NCI-H1930 (cell line): ENCODE measurements around the gene ANKRD13C.
"Not testable (repeated sequence)": the region's sequence is repeated elsewhere in the genome, so short reads cannot be mapped to it uniquely, and the experiment has no call there.

Experiments
- DNase-seq, 2 experiments: peaks; one replicate each; lab custom pipeline; 2025; lab: John Stamatoyannopoulos, UW

The ANKRD13C gene

GRCh38 chr1:70358921-70359564, 4.5 kb upstream of the ANKRD13C start:
- no peak for DNase-seq

GRCh38 chr1:70355920-70356319, 1.4 kb upstream of the ANKRD13C start:
- no peak for DNase-seq

GRCh38 chr1:70355111-70355407, 537 bp upstream of the ANKRD13C start:
- no peak for DNase-seq

- no peak for DNase-seq
Measured at GRCh38 chr1:70353601-70354331, 756 bp downstream of the ANKRD13C start.

- no peak for DNase-seq
Measured at GRCh38 chr1:70353044-70353443, 1.5 kb downstream of the ANKRD13C start.

- not testable (repeated sequence) for DNase-seq
Measured at GRCh38 chr1:70349799-70350198, 4.7 kb downstream of the ANKRD13C start.

- no peak for DNase-seq
Measured at GRCh38 chr1:70348399-70349165, 5.9 kb downstream of the ANKRD13C start.

GRCh38 chr1:70339644-70340043, 14.9 kb downstream of the ANKRD13C start:
- not testable (repeated sequence) for DNase-seq

- no peak for DNase-seq
Measured at GRCh38 chr1:70336050-70336449, 18.5 kb downstream of the ANKRD13C start.

GRCh38 chr1:70334436-70334835, 20.1 kb downstream of the ANKRD13C start:
- DNase-seq, result no peak

- DNase-seq, result no peak
Measured at GRCh38 chr1:70333245-70333644, 21.3 kb downstream of the ANKRD13C start.

- no peak for DNase-seq
Measured at GRCh38 chr1:70331962-70332361, 22.6 kb downstream of the ANKRD13C start.

- no peak for DNase-seq
Measured at GRCh38 chr1:70327306-70328076, 27.0 kb downstream of the ANKRD13C start.

GRCh38 chr1:70324683-70325082, 29.8 kb downstream of the ANKRD13C start:
- DNase-seq, result no peak

GRCh38 chr1:70319750-70320149, 34.8 kb downstream of the ANKRD13C start:
- no peak for DNase-seq

- DNase-seq, result no peak
Measured at GRCh38 chr1:70318191-70318590, 36.3 kb downstream of the ANKRD13C start.

- no peak for DNase-seq
Measured at GRCh38 chr1:70317087-70317486, 37.4 kb downstream of the ANKRD13C start.

- DNase-seq, result no peak
Measured at GRCh38 chr1:70315782-70316181, 38.7 kb downstream of the ANKRD13C start.

GRCh38 chr1:70314706-70315304, 39.7 kb downstream of the ANKRD13C start:
- no peak for DNase-seq

- DNase-seq, result no peak
Measured at GRCh38 chr1:70311369-70311768, 43.2 kb downstream of the ANKRD13C start.

- no peak for DNase-seq
Measured at GRCh38 chr1:70299472-70299871, 55.0 kb downstream of the ANKRD13C start.

- no peak for DNase-seq
Measured at GRCh38 chr1:70295749-70296148, 58.8 kb downstream of the ANKRD13C start.
